HG02571 (cell line): ENCODE data around the gene BRD9.
"Not testable (repeated sequence)": the region's sequence is repeated elsewhere in the genome, so short reads cannot be mapped to it uniquely, and the experiment has no call there.

Source experiments
- ATAC-seq: cut with Tn5 transposase; IDR thresholded peaks from one replicate; pipeline ENCODE4 v1.9.1; 2021; ENCODE audit warnings: mild to moderate bottlenecking, moderate library complexity; ENCODE audit not compliant: unreplicated experiment

BRD9 gene

GRCh38 chr5:860506-861150 lies 32.0 kb downstream of the BRD9 start:
- no peak for ATAC-seq

GRCh38 chr5:859798-860296 lies 32.8 kb downstream of the BRD9 start:
- ATAC-seq, result no peak

GRCh38 chr5:859391-859790 lies 33.2 kb downstream of the BRD9 start:
- no peak for ATAC-seq

- no peak for ATAC-seq
These were observed 33.9 kb downstream of the BRD9 start for GRCh38 chr5:858726-859125.

- no peak for ATAC-seq
These were observed 35.8 kb downstream of the BRD9 start for GRCh38 chr5:856531-857425.

- ATAC-seq, result no peak
These were observed 36.6 kb downstream of the BRD9 start for GRCh38 chr5:855771-856530.

GRCh38 chr5:854966-855743 lies 37.4 kb downstream of the BRD9 start:
- ATAC-seq, result no peak

- ATAC-seq, result no peak
These were observed 38.4 kb downstream of the BRD9 start for GRCh38 chr5:854217-854616.

- not testable (repeated sequence) for ATAC-seq
These were observed 39.0 kb downstream of the BRD9 start for GRCh38 chr5:853416-854090.

- ATAC-seq, result no peak
These were observed 39.9 kb downstream of the BRD9 start for GRCh38 chr5:852431-853401.

- no peak for ATAC-seq
These were observed 40.6 kb downstream of the BRD9 start for GRCh38 chr5:852018-852417.

- ATAC-seq, result no peak
These were observed 41.0 kb downstream of the BRD9 start for GRCh38 chr5:851553-851952.

GRCh38 chr5:851076-851475 lies 41.5 kb downstream of the BRD9 start:
- no peak for ATAC-seq

GRCh38 chr5:850511-851006 lies 42.0 kb downstream of the BRD9 start, which contains the start of gene ZDHHC11:
Gene ZDHHC11 (minus strand): TSS chr5:850986. CDS start chr5:850602, 384 bp downstream.
- no peak for ATAC-seq

GRCh38 chr5:849651-850301 lies 42.8 kb downstream of the BRD9 start:
- no peak for ATAC-seq

- ATAC-seq, result no peak
These were observed 43.9 kb downstream of the BRD9 start for GRCh38 chr5:848671-849111.

- ATAC-seq, result not testable (repeated sequence)
These were observed 44.9 kb downstream of the BRD9 start for GRCh38 chr5:847736-848135.

- ATAC-seq, result not testable (repeated sequence)
These were observed 45.4 kb downstream of the BRD9 start for GRCh38 chr5:847212-847611.
